AG09319 (cell line): ENCODE measurements around the gene RDH16.

Experiments used
- DNase-seq: peaks from one replicate; pipeline ENCODE4 v3.0.0-alpha.2; 2010; ENCODE audit warnings: low read depth; ENCODE audit errors: extremely low read depth
- CTCF ChIP-seq: IDR thresholded peaks from 2 replicates; pipeline ENCODE4 v1.5.1; 2011; ENCODE audit warnings: low read depth, mild to moderate bottlenecking, inconsistent platforms, low read length, moderate library complexity

The RDH16 gene

DNA sequence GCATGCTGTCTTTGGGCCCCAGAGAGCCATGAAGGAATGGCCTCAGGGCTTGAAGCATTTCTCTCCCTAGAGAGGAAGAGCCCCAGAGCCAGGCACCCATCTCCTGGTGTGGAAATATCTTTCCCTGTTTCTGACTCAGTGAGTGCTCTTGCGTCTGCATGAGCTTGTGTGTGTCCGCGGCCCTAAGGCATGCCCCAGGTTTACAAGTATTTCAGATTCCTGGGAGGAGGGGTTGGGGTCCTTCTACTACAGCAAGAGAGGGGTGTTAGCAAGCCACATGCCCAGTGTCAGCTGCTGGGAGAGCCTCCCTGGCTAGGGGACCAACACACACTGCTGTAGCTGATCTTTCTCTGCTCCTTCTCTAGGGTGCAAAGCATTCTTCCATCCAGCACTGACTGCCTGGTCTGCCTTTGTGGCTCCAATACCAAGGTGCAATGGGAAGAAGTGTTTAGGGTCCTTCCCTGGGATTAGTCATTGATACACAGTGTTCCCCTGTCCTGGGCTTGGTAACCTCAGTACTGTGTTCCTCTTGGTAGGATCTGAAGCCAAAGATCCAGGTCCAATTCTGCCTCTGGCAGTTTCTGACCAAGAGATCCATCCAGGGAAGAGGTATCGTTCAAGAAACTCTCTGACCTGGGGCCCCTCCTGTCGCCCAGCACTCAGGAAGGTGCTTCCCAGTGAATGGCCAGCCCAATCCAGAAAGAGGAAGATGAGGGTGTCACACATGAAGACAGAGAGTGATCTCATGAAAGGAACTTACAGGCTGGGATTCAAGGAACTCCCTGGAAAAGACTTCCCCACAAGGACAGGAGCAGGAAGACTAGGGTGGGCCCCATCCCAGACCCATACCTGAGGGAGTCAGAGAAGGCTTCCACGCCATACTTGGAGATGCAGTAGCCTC, 3.1 kb downstream of the RDH16 start:
- TF ChIP-seq CTCF, result no peak
- DNase-seq, result no peak

GRCh38 chr12:56953314-56953713, 4.1 kb downstream of the RDH16 start:
- no peak for DNase-seq
- TF ChIP-seq CTCF, result no peak

- DNase-seq, result no peak
- no peak for TF ChIP-seq CTCF
These were observed 5.6 kb downstream of the RDH16 start for GRCh38 chr12:56951582-56952339.

DNA sequence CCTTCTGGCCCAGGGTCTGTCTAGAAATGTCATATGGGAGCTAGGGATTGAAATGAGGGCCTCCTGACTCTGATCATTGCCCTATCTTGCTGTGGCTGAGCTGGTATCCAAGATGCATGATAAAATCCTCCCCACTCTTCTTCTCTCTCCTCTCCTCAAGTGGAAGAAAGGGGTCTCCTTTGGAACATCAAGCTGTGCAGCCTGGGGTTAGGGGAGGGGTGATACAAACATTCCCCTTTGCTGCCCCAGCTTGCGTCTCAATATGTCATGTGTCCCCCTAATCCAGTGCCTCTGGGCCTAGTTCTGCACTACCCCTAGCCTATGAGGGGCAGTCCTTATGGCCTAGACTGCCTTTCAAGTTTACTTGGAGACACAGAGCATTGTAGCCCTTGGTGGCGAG, 8.5 kb downstream of the RDH16 start:
- no peak for DNase-seq
- no peak for TF ChIP-seq CTCF

DNA sequence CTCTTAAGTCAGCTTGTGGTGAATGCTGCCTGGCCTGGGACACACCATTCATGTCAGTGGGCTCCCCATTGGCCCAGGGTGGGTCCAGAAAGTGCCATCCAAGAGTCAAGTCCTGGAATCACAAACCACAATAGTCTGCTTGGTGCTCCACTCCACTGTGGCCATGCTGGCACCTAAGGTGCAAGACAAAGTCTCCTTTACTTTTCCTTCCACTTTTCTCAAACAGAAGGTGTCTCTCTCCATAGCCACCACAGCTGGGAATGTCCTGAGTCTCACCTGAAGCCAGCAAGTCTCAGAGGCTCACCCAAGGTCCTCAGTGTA, 9.0 kb downstream of the RDH16 start:
- no peak for DNase-seq
- TF ChIP-seq CTCF, result no peak

DNA sequence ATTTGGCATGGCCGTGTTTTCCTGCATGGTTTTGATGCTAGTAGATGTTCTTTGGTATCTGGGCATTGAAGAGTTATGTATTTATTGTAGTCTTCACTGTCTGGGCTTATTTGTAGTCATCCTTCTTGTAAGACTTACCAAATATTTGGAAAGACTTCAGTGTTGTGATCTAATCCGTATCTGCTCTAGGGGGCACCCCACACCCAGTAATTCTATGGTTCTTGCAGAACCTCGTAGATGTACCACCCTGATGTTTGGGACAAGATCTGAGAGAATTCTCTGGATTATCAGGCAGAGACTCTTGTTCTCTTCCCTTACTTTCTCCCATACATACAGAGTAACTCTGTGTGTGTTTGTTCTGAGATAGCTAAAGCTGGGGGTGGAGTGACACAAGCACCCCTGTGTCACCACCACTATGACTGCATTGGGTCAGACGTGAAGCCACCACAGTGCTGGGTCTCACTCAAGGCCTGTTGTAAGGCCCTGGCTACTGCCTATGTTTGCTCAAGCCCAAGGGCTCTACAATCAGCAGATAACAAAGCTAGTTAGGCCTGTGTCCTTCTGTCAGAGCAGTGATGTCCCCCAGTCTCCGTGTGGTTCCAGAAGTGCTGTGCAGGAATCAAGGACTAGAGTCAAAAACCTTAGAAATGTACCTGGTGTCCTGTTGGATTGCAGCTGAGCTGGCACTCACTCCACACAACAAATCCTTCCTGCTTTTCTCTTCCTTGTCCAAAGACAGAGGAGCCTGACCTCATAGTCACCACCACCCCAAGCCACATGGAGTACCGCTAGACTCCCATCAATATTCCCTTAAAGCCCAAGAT, 9.6 kb downstream of the RDH16 start:
- TF ChIP-seq CTCF, result no peak
- no peak for DNase-seq
